Measurements from ENCODE around the gene RPS16. TPM values are rescaled to one million over a fixed set of nuclear protein-coding genes. Genes with fewer than 3 reads are reported as not detected.

The RPS16 gene
- total RNA-seq, 4 donors from 2014 or later, result 1,066 to 1,636 (median 1,467) TPM

DNA sequence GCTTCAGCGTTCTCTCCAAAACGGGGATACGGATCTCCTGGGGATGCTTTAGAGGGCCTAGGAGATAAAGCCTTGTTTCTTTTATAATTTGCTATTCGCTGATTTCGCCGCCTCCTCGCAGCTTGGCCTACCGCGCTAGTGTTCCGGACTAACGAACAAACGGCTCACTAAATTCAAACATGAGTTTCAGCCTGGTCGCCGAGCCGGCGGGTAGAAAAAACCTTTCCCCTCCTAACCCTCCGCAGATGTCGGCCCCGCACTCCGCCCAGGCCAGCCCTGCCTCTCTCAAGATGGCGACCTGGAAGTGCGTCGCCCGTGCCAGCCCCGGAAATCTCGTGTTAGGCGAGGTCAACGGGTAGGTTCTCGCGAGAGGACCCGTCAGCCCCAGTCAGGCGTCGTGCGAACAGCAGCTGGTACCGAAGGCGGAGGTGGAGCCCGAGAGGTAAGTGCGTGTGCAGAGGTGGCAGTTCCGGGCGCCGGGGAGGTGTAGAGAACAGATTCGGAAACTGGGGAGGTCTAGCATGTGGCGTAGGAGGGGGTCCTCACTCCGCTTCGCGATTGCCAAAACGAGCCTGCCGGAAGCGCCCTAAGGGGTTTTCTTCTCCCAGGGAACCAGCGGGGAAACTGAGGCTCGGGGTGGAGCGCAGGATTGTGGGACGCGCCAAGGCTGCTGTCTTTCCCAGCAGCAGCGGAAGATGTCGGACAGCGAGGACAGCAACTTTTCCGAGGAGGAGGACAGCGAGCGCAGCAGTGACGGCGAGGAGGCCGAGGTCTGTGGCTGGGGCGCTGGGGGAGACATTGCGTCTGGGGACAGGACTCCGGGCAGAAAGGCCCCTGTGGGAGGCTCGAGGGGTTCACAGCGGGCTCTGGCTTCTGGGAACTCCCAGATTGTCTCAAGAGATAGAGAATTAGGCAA lies 9.7 kb upstream of the RPS16 start, which contains the start of gene SUPT5H:
Gene SUPT5H, plus strand, starts transcription at position 387 of the 916 bp plus-strand sequence. Its CDS starts 309 bp downstream, at position 696.
- no peaks in the 10 kb centered on the region for H3K9me3 ChIP-seq
- in situ Hi-C loops (cut with MboI; ENCODE audit: low sequenced_read_pairs in 4 of 4), result loop anchor here in 2 of 4 donors (25.0 kb wide), 2 partner anchors 92 to 392 kb away; partner anchors contain the start of genes DYRK1B (in 2 of the 2), FBL (in 2 of the 2), EID2 (in 1 of the 2) and EID2B (in 1 of the 2)
- H3K27ac ChIP-seq, result peak within 1 kb of the TSS; percentile 89 to 98 (median 94)
- H3K36me3 ChIP-seq, result peaks cover 0 to 4% of the 10 kb centered on the region in 2 donors
- no peaks in the 10 kb centered on the region for H3K27me3 ChIP-seq
- H3K4me1 ChIP-seq, result peaks cover 14 to 27% of the 10 kb centered on the region in 2 donors
- H3K4me3 ChIP-seq, result peak within 1 kb of the TSS; percentile 74 to 99 (median 86)
- peak; percentile 96 to 97 for DNase-seq
- ATAC-seq, result peak; percentile 96 to 99
- intact Hi-C loops (cut with DNase I; ENCODE audit: low total_unique reads), result loop anchor here (1.0 to 10.0 kb wide), 6 partner anchors 9 to 229 kb away; partner anchors contain the start of genes PLEKHG2 and SAMD4B
- TF ChIP-seq POLR2A (IDR thresholded peaks at IDR 0.05), result peak; percentile 89 to 95
- TF ChIP-seq, protein P1, sequence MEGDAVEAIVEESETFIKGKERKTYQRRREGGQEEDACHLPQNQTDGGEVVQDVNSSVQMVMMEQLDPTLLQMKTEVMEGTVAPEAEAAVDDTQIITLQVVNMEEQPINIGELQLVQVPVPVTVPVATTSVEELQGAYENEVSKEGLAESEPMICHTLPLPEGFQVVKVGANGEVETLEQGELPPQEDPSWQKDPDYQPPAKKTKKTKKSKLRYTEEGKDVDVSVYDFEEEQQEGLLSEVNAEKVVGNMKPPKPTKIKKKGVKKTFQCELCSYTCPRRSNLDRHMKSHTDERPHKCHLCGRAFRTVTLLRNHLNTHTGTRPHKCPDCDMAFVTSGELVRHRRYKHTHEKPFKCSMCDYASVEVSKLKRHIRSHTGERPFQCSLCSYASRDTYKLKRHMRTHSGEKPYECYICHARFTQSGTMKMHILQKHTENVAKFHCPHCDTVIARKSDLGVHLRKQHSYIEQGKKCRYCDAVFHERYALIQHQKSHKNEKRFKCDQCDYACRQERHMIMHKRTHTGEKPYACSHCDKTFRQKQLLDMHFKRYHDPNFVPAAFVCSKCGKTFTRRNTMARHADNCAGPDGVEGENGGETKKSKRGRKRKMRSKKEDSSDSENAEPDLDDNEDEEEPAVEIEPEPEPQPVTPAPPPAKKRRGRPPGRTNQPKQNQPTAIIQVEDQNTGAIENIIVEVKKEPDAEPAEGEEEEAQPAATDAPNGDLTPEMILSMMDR (IDR thresholded peaks at IDR 0.05 in 4 of 5, conservative IDR thresholded peaks at IDR 0.05 in 1 of 5), result no peak

DNA sequence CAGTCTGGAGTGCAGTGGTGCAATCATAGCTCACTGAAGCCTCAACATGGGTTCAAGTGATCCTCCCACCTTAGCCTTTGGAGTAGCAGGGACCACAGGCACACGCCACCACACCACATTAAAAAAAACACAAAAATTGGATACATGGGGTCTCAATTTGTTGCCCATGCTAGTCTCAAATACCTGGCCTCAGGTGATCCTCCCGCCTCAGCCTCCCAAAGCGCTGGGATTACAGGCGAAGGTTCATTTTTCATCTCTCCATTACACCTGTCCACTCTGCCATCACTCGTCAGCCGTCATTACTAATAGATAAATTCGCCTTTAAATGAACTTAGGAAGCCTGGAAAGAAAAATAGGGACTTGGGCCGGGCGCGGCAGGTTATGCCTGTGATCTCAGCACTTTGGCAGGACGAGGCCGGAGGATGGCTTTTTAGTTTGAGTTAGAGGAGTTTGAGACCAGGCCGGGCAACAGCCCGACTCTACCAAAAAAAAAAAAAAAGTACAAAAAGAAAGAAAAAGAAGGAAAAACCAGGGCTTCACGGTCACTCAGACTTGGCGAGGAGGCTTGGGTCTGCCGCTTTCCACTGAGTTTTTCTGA lies 8.9 kb upstream of the RPS16 start:
- Histone ChIP-seq H3K27ac (peak overlapping the region; percentile 89 to 98 (median 94)), H3K4me1 (peaks cover 14 to 29% of the 10 kb centered on the region in 2 donors), H3K36me3 (peaks cover 0 to 4% of the 10 kb centered on the region in 2 donors), H3K27me3 (no peaks in the 10 kb centered on the region), H3K9me3 (no peaks in the 10 kb centered on the region), H3K4me3 (peak overlapping the region; percentile 74 to 99 (median 86))
- TF ChIP-seq, protein P1 (IDR thresholded peaks at IDR 0.05 in 4 of 5, conservative IDR thresholded peaks at IDR 0.05 in 1 of 5), result no peak
- no peak for TF ChIP-seq POLR2A (IDR thresholded peaks at IDR 0.05)
- in situ Hi-C loops (cut with MboI; ENCODE audit: low sequenced_read_pairs in 4 of 4), result loop anchor here in 2 of 4 donors (25.0 kb wide), 2 partner anchors 93 to 393 kb away; partner anchors contain the start of genes DYRK1B (in 2 of the 2), FBL (in 2 of the 2), EID2 (in 1 of the 2) and EID2B (in 1 of the 2)
- intact Hi-C loops (cut with DNase I; ENCODE audit: low total_unique reads), result loop anchor here (1.0 to 10.0 kb wide), 6 partner anchors 8 to 230 kb away; partner anchors contain the start of genes PLEKHG2 and SAMD4B
- ATAC-seq (no peak), DNase-seq (no peak)

DNA sequence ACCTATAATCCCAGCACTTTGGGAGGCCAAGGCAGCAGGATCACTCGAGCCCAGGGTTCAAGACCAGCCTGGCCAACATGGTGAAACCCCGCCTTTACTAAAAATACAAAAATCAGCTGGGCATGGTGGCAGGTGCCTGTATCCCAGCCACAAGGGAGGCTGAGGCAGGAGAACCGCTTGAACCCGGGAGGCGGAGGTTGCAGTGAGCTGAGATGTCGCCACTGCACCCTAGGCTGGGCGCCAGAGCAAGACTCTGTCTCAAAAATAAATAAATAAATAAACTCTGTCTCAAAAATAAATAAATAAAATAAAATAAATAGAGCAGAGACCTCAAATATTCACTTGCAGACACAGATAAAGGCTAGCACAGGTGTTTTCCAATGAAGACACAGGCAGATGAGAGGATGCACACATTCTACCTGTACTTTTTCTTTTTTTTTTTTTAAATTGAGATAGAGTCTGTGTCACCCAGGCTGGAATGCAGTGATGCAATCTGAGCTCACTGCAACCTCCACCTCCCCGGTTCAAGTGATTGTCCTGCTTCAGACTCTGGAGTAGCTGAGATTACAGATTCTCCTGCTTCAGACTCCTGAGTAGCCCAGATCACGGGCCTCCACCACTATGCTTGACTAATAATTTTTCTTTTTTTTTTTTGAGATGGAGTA lies 2.7 kb upstream of the RPS16 start:
- DNase-seq (no peak), ATAC-seq (no peak)
- in situ Hi-C loops (cut with MboI; ENCODE audit: low sequenced_read_pairs in 4 of 4) (loop anchor here in 2 of 4 donors (5.0 to 25.0 kb wide), 3 partner anchors 94 to 399 kb away; partner anchors contain the start of genes DYRK1B (in 2 of the 2), EID2B (in 2 of the 2), FBL (in 2 of the 2) and EID2 (in 1 of the 2)), intact Hi-C loops (cut with DNase I; ENCODE audit: low total_unique reads) (no loop called here)
- TF ChIP-seq, protein P1 (IDR thresholded peaks at IDR 0.05 in 4 of 5, conservative IDR thresholded peaks at IDR 0.05 in 1 of 5), result no peak
- TF ChIP-seq POLR2A (IDR thresholded peaks at IDR 0.05), result no peak
- no peak overlapping the region for H3K4me3 ChIP-seq
- no peaks in the 10 kb centered on the region for H3K9me3 ChIP-seq
- H3K27me3 ChIP-seq, result no peaks in the 10 kb centered on the region
- H3K27ac ChIP-seq, result no peak overlapping the region
- peaks cover 0 to 13% of the 10 kb centered on the region in 2 donors for H3K36me3 ChIP-seq
- peaks cover 22 to 28% of the 10 kb centered on the region in 2 donors for H3K4me1 ChIP-seq

DNA sequence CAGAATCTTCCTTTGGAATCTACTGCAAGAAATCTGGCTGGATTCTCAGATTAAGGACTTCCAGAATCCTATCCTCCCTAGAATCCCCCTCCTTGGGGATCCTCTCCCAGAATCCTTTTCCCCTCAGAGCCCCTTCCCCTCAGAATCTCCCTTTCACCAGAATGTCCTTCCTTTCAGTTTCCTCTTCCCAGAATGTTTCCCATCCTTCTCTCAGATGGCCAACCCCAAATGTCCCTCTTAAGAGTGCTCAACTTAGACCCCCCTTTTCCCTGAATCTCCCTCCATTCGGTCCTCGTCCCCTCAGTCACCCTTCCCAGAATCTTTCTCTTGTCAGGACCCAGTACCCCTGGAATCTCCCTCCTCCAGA lies 584 bp upstream of the RPS16 start:
- in situ Hi-C loops (cut with MboI; ENCODE audit: low sequenced_read_pairs in 4 of 4) (loop anchor here in 2 of 4 donors (5.0 to 25.0 kb wide), 3 partner anchors 96 to 401 kb away; partner anchors contain the start of genes DYRK1B (in 2 of the 2), EID2B (in 2 of the 2), FBL (in 2 of the 2) and EID2 (in 1 of the 2)), intact Hi-C loops (cut with DNase I; ENCODE audit: low total_unique reads) (loop anchor here (1.0 to 2.0 kb wide), 2 partner anchors 9 to 96 kb away; partner anchors contain the start of genes EID2B and SUPT5H)
- peaks cover 22 to 28% of the 10 kb centered on the region in 2 donors for H3K4me1 ChIP-seq
- TF ChIP-seq, protein P1 (IDR thresholded peaks at IDR 0.05 in 4 of 5, conservative IDR thresholded peaks at IDR 0.05 in 1 of 5), result no peak
- no peak for TF ChIP-seq POLR2A (IDR thresholded peaks at IDR 0.05)
- no peaks in the 10 kb centered on the region for H3K27me3 ChIP-seq
- H3K9me3 ChIP-seq, result no peaks in the 10 kb centered on the region
- H3K27ac ChIP-seq, result peak overlapping the region; percentile 84 to 95 (median 90)
- no peak for DNase-seq
- ATAC-seq, result peak in 1 of 2 donors; percentile 8
- H3K4me3 ChIP-seq, result peak overlapping the region; percentile 56 to 99 (median 91)
- peaks cover 4 to 32% of the 10 kb centered on the region in 2 donors for H3K36me3 ChIP-seq

Data from gastrocnemius medialis (tissue), 4 donors.